Ecto neural progenitor cell (in vitro differentiated cells): ENCODE data around the gene LPO.

Experiments used
- DNase-seq: peaks from one replicate; pipeline ENCODE4 v3.0.0-alpha.2; 2018; ENCODE audit warnings: low spot score

Gene LPO

GRCh38 chr17:58262149-58262548 is 23.8 kb downstream of the LPO start:
- DNase-seq: no peak

- DNase-seq: no peak
These were observed 25.4 kb downstream of the LPO start for GRCh38 chr17:58263773-58264172.

DNA sequence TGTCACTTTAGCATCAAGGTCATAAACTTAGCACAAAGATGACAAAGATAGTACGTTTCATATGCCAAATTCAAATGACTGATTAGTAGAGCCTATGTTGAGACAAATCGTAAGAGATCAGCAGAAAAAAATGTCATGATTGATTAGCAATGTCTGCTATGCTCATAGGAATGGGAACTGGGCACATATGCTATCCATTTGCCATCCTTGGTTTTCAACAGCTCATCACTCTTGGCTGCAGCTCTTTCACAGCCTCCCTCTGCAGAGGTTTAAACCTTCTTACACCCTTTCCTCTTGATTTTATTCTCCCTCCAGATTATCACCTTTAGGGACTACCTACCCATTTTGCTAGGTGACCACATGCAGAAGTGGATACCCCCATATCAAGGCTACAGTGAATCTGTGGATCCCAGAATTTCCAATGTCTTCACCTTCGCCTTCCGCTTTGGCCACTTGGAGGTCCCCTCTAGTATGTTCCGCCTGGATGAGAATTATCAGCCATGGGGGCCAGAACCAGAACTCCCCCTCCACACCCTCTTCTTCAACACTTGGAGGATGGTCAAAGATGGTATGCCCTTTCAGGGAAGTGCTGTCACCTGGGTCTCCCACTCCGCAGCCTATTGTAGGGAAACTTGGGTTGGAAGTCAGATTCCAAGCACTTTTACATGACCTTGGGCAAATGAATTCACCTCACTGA is 26.2 kb downstream of the LPO start:
- no peak for DNase-seq

DNA sequence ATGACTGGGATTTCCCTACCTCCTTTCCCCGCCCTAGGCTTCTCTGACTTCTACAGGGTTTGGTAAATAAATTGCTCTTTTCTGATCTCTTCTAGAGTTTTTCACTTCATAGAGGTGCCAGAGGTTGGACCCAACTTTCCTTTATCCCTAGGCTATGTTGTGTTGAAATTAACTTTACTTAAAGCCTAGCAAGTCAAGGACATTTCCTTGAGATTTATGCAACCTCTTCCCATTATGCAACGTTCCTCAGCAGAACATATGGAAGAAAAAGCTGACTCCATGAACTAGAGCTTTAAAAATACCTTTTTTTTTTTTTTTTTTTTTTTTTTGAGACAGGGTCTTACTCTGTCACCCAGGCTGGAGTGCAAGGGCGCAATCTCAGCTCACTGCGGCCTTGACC is 26.9 kb downstream of the LPO start:
- DNase-seq: no peak

DNA sequence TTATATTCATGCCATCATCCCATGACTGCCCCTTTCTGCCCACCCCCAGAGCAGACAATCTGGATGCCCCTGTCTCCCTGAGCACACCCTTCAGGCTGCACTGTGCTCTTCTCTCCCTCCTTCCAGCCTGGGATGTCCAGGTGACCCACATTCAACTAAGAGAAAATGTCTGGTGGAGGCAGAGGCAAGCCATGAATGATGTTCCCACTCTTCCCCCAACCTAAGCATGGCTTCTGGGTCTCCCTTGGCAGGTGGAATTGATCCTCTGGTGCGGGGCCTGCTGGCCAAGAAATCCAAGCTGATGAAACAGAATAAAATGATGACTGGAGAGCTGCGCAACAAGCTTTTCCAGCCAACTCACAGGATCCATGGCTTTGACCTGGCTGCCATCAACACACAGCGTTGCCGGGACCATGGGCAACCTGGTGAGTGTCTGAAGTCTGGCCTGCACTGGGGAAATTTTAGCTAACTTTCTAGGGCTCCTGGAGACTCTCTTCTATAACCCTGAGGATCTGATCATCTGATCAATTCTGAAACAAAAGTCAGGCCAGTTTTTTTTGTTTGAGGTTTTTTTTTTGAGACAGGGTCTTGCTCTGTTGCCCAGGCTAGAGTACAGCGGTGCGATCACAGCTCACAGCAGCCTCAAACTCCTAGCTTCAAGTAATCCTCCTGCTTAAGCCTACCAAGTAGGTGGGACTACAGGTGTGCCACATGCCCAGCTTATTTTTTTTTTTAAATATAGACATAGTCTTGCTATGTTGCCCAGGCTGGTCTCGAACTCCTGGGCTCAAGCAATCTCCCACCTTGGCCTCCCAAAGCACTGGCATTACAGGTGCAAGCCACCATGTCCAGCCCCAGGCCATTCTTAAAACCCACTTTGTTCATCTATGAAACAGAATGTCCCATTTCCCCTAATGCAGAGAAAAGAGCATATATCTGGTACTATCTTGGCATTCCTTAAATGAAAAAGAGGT is 27.8 kb downstream of the LPO start:
- no peak for DNase-seq

DNA sequence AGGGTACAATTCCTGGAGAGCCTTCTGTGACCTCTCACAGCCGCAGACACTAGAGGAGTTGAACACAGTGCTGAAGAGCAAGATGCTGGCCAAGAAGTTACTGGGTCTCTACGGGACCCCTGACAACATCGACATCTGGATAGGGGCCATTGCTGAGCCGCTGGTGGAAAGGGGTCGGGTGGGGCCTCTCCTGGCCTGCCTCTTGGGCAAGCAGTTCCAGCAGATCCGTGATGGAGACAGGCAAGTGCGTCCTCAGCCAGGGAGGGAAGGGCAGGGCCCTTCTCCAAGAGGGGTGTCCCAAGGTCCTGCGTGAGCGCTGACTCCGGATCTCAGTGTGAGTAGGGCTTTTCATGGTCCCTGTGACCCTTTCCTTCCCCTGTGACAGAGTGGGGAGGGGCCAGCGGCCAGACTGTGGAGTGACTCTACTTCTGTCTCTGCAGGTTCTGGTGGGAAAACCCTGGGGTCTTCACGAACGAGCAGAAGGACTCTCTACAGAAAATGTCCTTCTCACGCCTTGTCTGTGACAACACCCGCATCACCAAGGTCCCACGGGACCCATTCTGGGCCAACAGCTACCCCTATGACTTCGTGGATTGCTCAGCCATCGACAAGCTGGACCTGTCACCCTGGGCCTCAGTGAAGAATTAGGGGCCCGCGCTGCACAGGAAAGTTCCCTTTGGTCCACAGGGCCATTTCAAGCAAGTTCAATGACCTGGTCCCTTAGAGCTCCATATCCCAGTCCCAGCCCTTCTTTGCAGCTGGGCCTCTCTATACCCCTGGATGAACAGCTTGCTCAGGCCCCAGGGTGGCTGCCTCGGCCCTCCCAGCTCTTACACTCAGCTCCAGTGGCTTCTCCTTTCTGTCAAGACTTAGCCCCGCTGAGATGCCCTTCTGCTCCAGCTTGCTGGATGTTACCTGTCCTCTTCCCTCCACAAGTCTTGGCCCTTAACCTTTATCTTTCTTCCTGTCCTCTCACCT is 29.3 kb downstream of the LPO start:
- no peak for DNase-seq

DNA sequence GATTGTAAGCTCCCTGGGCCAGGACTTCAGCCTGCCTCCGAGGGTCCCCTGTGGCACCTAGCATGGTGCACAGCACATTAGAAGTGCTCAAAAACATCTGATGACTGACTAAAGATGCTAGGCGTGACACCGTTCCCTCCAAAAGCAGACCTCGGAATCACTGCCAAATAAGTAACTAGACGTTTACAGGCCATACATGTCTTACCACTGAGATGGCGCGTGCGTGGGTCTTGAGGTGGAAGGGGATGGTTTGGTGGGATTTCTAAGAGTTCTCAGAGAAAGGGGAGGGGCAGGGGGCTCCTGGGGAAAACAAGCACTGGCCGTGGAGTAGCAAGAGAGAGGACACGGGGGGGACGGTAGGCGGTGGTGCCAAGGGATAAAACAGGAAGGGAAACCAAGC is 29.9 kb downstream of the LPO start:
- no peak for DNase-seq

- DNase-seq: no peak
These were observed 30.6 kb downstream of the LPO start for GRCh38 chr17:58268774-58269556.

DNA sequence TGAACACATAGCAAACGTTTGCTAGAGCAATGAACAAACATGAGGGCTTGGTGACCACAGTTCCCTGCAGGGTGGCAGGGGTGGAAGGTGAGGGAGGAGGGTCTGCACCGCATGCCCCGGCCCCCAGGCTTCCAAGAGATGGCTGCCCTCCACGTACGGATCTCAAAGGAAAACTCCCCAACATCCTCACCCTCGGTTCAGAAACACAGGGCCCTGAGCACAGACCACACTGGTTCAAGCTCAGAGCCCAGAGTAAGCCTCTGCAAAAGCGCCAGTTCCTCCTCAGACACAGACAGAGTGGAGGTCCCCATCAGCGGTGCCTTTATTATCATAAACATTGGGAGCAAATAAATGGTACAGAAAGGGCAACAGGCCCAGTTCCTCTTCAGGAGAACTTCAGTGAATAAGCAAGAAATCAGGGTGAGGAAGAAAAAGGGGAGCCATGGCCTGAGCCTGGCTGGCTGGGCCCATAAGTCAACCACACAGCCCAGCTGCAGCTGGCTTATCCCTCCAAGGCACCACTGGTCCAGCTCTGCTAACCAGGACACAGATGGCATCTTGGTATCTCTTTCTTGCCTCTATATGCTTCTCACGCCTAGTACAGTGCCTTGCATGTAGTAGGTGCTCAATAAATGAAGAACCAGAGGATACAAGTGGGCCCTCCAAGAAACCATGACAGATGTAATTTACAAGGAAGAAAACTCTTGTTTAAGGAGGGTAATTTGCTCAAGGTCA is 31.3 kb downstream of the LPO start:
- no peak for DNase-seq

GRCh38 chr17:58270476-58271215 is 32.3 kb downstream of the LPO start:
- no peak for DNase-seq

- DNase-seq: no peak
These were observed 33.0 kb downstream of the LPO start for GRCh38 chr17:58271216-58271931.

- no peak for DNase-seq
These were observed 34.2 kb downstream of the LPO start for GRCh38 chr17:58272367-58273280.

DNA sequence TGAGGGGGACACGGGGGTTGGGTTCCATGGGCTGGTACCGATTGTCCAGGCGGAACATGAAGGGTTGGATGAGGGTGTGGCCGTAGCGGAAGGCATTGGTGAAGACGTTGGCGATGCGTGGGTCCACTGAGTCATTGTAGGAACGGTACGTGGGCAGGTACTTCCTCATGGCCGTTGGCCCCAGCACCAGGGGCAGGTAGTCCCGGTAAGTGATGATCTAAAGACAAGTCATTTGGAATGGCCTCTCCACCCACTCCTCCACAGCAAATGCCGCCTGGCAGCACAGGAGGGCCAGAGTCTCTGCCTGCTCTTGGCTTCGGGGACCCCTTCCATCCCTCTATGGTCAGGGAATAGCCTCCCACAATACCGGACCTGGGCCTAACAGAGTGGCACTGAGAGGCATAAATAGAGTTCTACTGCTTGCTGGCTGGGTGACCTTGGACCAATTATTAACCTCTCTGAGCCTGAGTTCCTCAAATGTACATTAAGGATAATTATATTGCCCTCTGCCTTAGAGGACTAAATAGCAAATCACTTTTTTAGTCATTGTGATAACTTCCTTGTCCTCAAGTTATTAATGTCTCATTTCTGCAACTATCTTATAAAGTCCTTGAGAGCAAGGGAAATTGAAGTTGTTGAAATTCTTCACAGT is 35.2 kb downstream of the LPO start:
- DNase-seq: no peak

DNA sequence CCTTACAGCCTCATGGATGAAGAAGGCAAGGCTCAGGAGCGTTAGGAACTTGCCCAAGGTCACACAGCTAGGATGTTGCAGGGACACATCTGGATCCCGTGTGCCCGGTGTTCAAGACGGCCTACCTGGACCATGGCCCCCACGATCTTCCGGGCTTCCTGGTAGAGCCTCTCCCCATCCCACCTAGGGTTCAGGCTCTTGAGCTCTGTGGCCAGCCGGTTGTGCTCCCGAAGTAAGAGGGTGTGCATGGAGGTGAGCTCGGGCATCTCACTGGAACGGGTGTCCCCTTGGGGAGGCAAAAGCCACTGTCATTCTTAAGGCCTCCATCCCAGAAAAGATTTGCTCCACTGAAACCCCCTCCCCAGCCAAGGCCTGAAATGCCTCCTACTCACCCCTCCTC is 37.0 kb downstream of the LPO start:
- DNase-seq: no peak

DNA sequence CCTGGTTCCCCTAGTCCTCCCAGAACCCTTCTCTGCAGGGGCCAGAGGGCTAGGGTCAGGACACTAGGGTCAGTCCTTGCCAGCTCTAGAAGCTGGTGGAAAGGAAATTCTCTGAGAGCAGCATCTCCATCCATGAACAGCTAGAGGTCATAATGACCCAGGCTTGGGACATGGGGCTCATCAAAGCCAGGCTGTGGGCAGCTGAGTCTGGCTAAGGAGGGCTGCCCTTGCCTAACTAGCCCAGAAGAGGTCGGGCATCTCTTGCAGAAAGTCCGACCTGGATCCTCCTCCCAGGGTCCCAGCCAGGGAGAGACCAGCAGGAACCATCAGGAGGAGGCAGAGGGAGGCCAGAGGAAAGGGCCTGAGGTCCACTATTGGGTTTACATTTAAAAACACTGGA is 38.0 kb downstream of the LPO start:
- DNase-seq: no peak

DNA sequence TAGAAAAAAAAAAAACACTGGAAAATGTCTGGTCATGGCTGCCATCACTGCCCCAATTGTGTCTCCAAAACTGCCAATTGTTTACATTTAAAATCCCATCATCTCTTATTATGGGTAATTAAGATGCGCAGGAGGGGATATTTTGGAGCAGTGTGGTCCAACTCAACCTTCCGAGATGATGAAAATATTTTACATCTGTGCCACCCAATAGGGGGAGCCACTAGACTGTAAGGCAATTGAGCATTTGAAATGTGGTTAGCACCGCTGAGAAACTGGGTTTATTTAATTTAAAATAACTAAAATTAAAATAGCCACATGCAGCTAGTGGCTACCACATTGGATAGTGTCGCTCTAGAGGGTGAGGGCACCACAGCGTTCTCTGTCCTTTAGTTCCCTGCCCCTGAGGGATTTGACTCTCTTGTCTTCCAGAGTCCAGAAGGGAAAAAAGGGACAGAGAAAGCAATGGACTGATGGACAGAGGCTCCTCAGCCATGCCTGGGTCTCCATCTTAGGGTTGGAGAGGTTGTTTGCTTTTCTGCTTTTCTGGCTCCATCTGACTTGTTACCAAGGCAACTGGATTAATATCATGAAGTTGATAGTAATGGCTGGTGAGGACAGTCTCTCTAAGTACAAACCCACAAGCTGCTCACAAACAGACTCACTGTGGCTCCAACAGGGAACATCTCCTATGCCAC is 38.9 kb downstream of the LPO start:
- no peak for DNase-seq
